Mesothelial cell of epicardium (in vitro differentiated cells): ENCODE data around the gene KIAA0232. TPM values are rescaled to one million over a fixed set of nuclear protein-coding genes. Genes with fewer than 3 reads are reported as not detected.

Source experiments
- DNase-seq, 2 experiments: peaks; one replicate each; pipeline ENCODE4 v3.0.0; 2021; ENCODE audit warnings: low spot score in 2 of 2; ENCODE audit not compliant: unreplicated experiment in 2 of 2
- H3K27ac Mint-ChIP-seq: 2 replicates; pipeline ENCODE4 v1.8.0; 2021; ENCODE audit warnings: mixed read lengths
- H3K27me3 Mint-ChIP-seq: 2 replicates; pipeline ENCODE4 v1.8.0; 2021; ENCODE audit warnings: low read depth, mixed read lengths
- H3K36me3 Mint-ChIP-seq: 2 replicates; pipeline ENCODE4 v1.8.0; 2021; ENCODE audit warnings: mixed read lengths
- H3K4me1 Mint-ChIP-seq: 2 replicates; pipeline ENCODE4 v1.8.0; 2021; ENCODE audit warnings: mixed read lengths
- H3K4me3 Mint-ChIP-seq: 2 replicates; pipeline ENCODE4 v1.8.0; 2021; ENCODE audit warnings: mild to moderate bottlenecking, moderate library complexity, mixed read lengths
- H3K9me3 Mint-ChIP-seq: 2 replicates; pipeline ENCODE4 v1.8.0; 2021; ENCODE audit warnings: mixed read lengths
- CTCF ChIP-seq: fragments of 200-600 bp; sonication (generic); IDR thresholded peaks from one replicate; pipeline ENCODE4 v1.5.0; 2021; ENCODE audit warnings: antibody characterized with exemption; ENCODE audit not compliant: unreplicated experiment
- total RNA-seq: library from RNA; stranded (reverse); gene quantifications from 3 replicates; pipeline ENCODE4 v1.2.1, GENCODE V29; 2021

Gene KIAA0232
- total RNA-seq, 1 donor from 2014 or later = 37.8 TPM

- Mint-ChIP-seq H3K27ac (no peak overlapping the region), H3K27me3 (peaks cover 2% of the 10 kb centered on the region), H3K9me3 (no peaks in the 10 kb centered on the region), H3K4me1 (peaks cover 42% of the 10 kb centered on the region), H3K36me3 (no peaks in the 10 kb centered on the region), H3K4me3 (no peak overlapping the region)
- DNase-seq = no peak
- TF ChIP-seq CTCF = no peak
Measured at GRCh38 chr4:6915041-6916005, 132.8 kb downstream of the KIAA0232 start.

- Mint-ChIP-seq H3K9me3 (no peaks in the 10 kb centered on the region), H3K4me3 (no peak overlapping the region), H3K4me1 (peaks cover 34% of the 10 kb centered on the region), H3K27me3 (peaks cover 2% of the 10 kb centered on the region), H3K36me3 (no peaks in the 10 kb centered on the region), H3K27ac (no peak overlapping the region)
- DNase-seq = no peak
- no peak for TF ChIP-seq CTCF
Measured at GRCh38 chr4:6916069-6916586, 133.6 kb downstream of the KIAA0232 start.

- no peaks in the 10 kb centered on the region for H3K36me3 Mint-ChIP-seq
- H3K4me3 Mint-ChIP-seq = no peak overlapping the region
- H3K9me3 Mint-ChIP-seq = no peaks in the 10 kb centered on the region
- H3K27ac Mint-ChIP-seq = peak overlapping the region; percentile 68
- DNase-seq = no peak
- no peak for TF ChIP-seq CTCF
- no peaks in the 10 kb centered on the region for H3K27me3 Mint-ChIP-seq
- peaks cover 31% of the 10 kb centered on the region for H3K4me1 Mint-ChIP-seq
Measured at GRCh38 chr4:6916587-6917460, 134.3 kb downstream of the KIAA0232 start.

GRCh38 chr4:6917461-6918271 lies 135.1 kb downstream of the KIAA0232 start:
- Mint-ChIP-seq H3K27ac (peak overlapping the region; percentile 68), H3K4me3 (peak overlapping the region; percentile 5)

More at GRCh38 chr4:6917461-6918271, 135.1 kb downstream of the KIAA0232 start:
- Mint-ChIP-seq H3K9me3 (no peaks in the 10 kb centered on the region), H3K4me1 (peaks cover 31% of the 10 kb centered on the region), H3K36me3 (no peaks in the 10 kb centered on the region), H3K27me3 (no peaks in the 10 kb centered on the region)
- peak; percentile 74 for TF ChIP-seq CTCF
- DNase-seq = peak in 1 of 2 experiments; percentile 73
